ENCODE data around the gene TRMT112. TPM values are rescaled to one million over a fixed set of nuclear protein-coding genes. Genes with fewer than 3 reads are reported as not detected.

Gene TRMT112
- total RNA-seq, 1 donor from 2014 or later: 207 TPM

- Mint-ChIP-seq H3K27ac (ENCODE audit: unreplicated experiment) (no peak overlapping the region), H3K9me3 (no peaks in the 10 kb centered on the region), H3K4me1 (peaks cover 21% of the 10 kb centered on the region), H3K27me3 (ENCODE audit: low read depth) (peaks cover 99% of the 10 kb centered on the region), H3K4me3 (peak overlapping the region; percentile 56), H3K36me3 (ENCODE audit: low read depth) (no peaks in the 10 kb centered on the region)
- TF ChIP-seq, protein P1, sequence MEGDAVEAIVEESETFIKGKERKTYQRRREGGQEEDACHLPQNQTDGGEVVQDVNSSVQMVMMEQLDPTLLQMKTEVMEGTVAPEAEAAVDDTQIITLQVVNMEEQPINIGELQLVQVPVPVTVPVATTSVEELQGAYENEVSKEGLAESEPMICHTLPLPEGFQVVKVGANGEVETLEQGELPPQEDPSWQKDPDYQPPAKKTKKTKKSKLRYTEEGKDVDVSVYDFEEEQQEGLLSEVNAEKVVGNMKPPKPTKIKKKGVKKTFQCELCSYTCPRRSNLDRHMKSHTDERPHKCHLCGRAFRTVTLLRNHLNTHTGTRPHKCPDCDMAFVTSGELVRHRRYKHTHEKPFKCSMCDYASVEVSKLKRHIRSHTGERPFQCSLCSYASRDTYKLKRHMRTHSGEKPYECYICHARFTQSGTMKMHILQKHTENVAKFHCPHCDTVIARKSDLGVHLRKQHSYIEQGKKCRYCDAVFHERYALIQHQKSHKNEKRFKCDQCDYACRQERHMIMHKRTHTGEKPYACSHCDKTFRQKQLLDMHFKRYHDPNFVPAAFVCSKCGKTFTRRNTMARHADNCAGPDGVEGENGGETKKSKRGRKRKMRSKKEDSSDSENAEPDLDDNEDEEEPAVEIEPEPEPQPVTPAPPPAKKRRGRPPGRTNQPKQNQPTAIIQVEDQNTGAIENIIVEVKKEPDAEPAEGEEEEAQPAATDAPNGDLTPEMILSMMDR (conservative IDR thresholded peaks at IDR 0.05): no peak
- DNase-seq (ENCODE audit: low read depth, low spot score): no peak
These were observed 20.3 kb downstream of the TRMT112 start for GRCh38 chr11:64296830-64297698.

GRCh38 chr11:64296236-64296635 is 21.1 kb downstream of the TRMT112 start:
- H3K27ac Mint-ChIP-seq (ENCODE audit: unreplicated experiment): no peak overlapping the region
- no peaks in the 10 kb centered on the region for H3K9me3 Mint-ChIP-seq
- TF ChIP-seq, protein P1 (conservative IDR thresholded peaks at IDR 0.05): no peak
- DNase-seq (ENCODE audit: low read depth, low spot score): no peak
- peaks cover 92% of the 10 kb centered on the region for H3K27me3 Mint-ChIP-seq (ENCODE audit: low read depth)
- H3K4me3 Mint-ChIP-seq: no peak overlapping the region
- peaks cover 21% of the 10 kb centered on the region for H3K4me1 Mint-ChIP-seq
- H3K36me3 Mint-ChIP-seq (ENCODE audit: low read depth): no peaks in the 10 kb centered on the region

DNA sequence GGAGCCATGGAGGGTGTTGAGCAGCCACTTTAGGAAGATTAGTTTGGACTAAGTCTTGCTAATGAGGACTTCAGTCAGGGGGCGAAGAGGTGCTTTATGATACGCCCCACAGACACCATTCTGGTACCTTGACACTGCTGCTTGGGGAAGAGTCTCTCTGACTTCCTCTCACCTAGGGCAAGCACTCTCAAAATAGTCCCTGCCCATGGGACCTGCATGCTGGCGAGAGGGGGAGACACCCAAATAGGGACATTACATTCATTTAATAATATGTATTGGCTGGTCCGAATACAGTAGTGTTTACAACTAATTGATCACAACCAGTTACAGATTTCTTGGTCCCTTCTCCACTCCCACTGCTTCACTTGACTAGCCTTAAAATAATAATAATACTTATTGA is 21.6 kb downstream of the TRMT112 start:
- Mint-ChIP-seq H3K27me3 (ENCODE audit: low read depth) (peaks cover 92% of the 10 kb centered on the region), H3K9me3 (no peaks in the 10 kb centered on the region), H3K4me3 (no peak overlapping the region), H3K4me1 (peaks cover 20% of the 10 kb centered on the region), H3K36me3 (ENCODE audit: low read depth) (no peaks in the 10 kb centered on the region), H3K27ac (ENCODE audit: unreplicated experiment) (no peak overlapping the region)
- no peak for DNase-seq (ENCODE audit: low read depth, low spot score)
- TF ChIP-seq, protein P1 (conservative IDR thresholded peaks at IDR 0.05): no peak

DNA sequence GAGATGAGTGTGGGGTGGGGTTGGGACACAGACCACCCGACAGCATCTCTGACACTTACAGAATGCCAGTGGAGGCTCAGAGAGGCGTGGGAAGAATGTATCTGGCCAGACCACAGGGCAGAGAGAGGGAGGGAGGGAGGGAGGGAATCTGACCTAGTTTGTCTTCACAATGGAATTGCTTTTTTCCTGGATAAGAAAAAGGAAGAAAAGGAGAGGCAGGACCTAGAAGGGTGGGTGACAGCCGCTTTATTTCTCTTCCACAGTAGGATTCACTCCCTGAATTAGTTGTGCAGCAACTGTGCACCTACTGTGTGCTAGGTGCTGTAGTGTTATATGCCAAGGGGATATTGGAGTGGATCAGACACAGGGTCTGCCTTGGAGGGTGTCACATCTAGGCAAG is 22.6 kb downstream of the TRMT112 start:
- TF ChIP-seq, protein P1 (conservative IDR thresholded peaks at IDR 0.05): no peak
- H3K27me3 Mint-ChIP-seq (ENCODE audit: low read depth): peaks cover 92% of the 10 kb centered on the region
- H3K4me1 Mint-ChIP-seq: peaks cover 21% of the 10 kb centered on the region
- no peak for DNase-seq (ENCODE audit: low read depth, low spot score)
- no peak overlapping the region for H3K4me3 Mint-ChIP-seq
- no peaks in the 10 kb centered on the region for H3K9me3 Mint-ChIP-seq
- no peak overlapping the region for H3K27ac Mint-ChIP-seq (ENCODE audit: unreplicated experiment)
- H3K36me3 Mint-ChIP-seq (ENCODE audit: low read depth): no peaks in the 10 kb centered on the region

DNA sequence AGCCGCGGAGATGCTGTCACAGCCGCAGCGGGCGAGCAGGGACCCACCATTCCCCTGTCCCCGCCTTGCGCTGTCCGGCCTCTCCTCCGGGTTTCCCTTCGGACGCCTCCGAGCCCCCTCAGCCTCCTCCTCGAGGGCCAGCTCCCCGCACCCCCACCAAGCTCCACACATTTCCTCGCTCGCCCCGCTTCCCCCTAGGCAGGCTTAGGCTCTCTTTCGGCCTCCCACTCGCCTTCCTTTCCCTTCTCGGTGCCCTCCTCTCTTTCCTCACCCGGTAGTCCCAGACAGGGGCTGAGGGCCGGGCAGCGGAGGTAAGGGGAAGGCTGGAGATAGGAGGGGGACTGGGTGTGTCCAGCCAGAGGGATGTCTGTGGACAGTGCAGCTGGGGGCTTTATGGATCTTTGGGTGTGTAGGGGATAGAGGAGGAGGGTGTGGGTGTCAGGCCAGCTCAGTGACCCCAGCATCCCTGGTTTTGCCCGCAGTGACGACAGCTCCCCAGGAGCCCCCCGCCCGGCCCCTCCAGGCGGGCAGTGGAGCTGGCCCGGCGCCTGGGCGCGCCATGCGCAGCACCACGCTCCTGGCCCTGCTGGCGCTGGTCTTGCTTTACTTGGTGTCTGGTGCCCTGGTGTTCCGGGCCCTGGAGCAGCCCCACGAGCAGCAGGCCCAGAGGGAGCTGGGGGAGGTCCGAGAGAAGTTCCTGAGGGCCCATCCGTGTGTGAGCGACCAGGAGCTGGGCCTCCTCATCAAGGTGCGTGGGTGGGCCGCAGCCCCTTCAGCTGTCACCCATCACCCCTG is 24.7 kb downstream of the TRMT112 start:
- TF ChIP-seq, protein P1 (conservative IDR thresholded peaks at IDR 0.05): no peak
- no peaks in the 10 kb centered on the region for H3K9me3 Mint-ChIP-seq
- no peak for DNase-seq (ENCODE audit: low read depth, low spot score)
- H3K4me1 Mint-ChIP-seq: peaks cover 19% of the 10 kb centered on the region
- H3K4me3 Mint-ChIP-seq: no peak overlapping the region
- no peaks in the 10 kb centered on the region for H3K36me3 Mint-ChIP-seq (ENCODE audit: low read depth)
- H3K27me3 Mint-ChIP-seq (ENCODE audit: low read depth): peaks cover 81% of the 10 kb centered on the region
- H3K27ac Mint-ChIP-seq (ENCODE audit: unreplicated experiment): no peak overlapping the region
